ENCODE data around the gene RBMX2.

DNA sequence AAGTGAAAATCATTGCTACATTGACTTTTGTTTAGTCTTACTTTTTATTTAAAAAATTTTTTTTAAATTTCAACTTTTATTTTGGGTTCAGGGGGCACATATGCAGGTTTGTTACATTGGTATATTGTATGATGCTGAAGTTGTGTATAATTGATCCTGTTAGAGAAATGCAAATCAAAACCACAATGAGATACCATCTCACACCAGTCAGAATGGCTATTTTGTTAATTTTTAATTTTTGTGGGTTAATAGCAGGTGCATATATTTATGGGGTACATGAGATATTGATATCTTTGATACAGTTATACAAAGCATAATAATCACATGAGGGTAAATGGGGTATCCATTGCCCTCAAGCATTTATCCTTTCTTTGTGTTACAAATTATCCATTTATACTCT is 34.1 kb downstream of the RBMX2 start:
- no peak for TF ChIP-seq ZBTB21 (CRISPR knock-in tag; IDR thresholded peaks at IDR 0.05; ENCODE audit: borderline replicate concordance)
- TF ChIP-seq CTCF (IDR thresholded peaks at IDR 0.05) = no peak
- no peak for TF ChIP-seq GRHL2 (CRISPR knock-in tag; IDR thresholded peaks at IDR 0.05; ENCODE audit: insufficient replicate concordance, severe bottlenecking)
